Fibroblast of lung (primary cell): Measurements from ENCODE around the gene CENPX. TPM values are rescaled to one million over a fixed set of nuclear protein-coding genes. Genes with fewer than 3 reads are reported as not detected.

Experiments
- DNase-seq, 2 donors: peaks; one replicate each; pipeline versions ENCODE4 v3.0.0 to v3.0.0-alpha.2; 2010; ENCODE audit warnings: low read depth in 2 of 2
- H2AFZ ChIP-seq: 2 replicates; pipeline ENCODE4 v1.5.1; 2012; ENCODE audit warnings: low read length, control low read depth, inconsistent platforms
- H3K27ac ChIP-seq: 2 replicates; pipeline ENCODE4 v1.5.1; 2011; ENCODE audit warnings: low read length, control low read depth; ENCODE audit not compliant: insufficient read depth
- H3K27me3 ChIP-seq: 2 replicates; pipeline ENCODE4 v1.5.1; 2011; ENCODE audit warnings: mild to moderate bottlenecking, low read length; ENCODE audit not compliant: control insufficient read depth, insufficient read depth
- H3K36me3 ChIP-seq: 2 replicates; pipeline ENCODE4 v1.5.1; 2011; ENCODE audit warnings: low read length; ENCODE audit not compliant: control insufficient read depth, insufficient read depth
- H3K4me1 ChIP-seq: 2 replicates; pipeline ENCODE4 v1.5.1; 2011; ENCODE audit warnings: low read length; ENCODE audit not compliant: control insufficient read depth, insufficient read depth; ENCODE audit errors: extremely low read depth
- H3K4me2 ChIP-seq: 2 replicates; pipeline ENCODE4 v1.5.1; 2011; ENCODE audit warnings: low read length, control low read depth; ENCODE audit not compliant: insufficient read depth; ENCODE audit errors: extremely low read depth
- H3K4me3 ChIP-seq, 4 experiments: fragments of 200-600 bp in 1 of 4; sonication (generic) in 1 of 4; replicated peaks in 1 of 4; 2 replicates each; pipeline ENCODE4 v1.5.1; 2011 to 2016; ENCODE audit warnings: low read length in 4 of 4, low read depth in 3 of 4, mild to moderate bottlenecking in 3 of 4, control low read depth in 2 of 4, inconsistent platforms in 1 of 4, mixed read lengths in 1 of 4; ENCODE audit not compliant: insufficient read depth in 1 of 4; ENCODE audit errors: control extremely low read depth in 1 of 4
- H3K79me2 ChIP-seq: 2 replicates; pipeline ENCODE4 v1.5.1; 2012; ENCODE audit warnings: mild to moderate bottlenecking, low read length, inconsistent platforms; ENCODE audit not compliant: control insufficient read depth, insufficient read depth
- H3K9ac ChIP-seq: 2 replicates; pipeline ENCODE4 v1.5.1; 2011; ENCODE audit warnings: mild to moderate bottlenecking, low read length, control low read depth; ENCODE audit not compliant: insufficient read depth
- H3K9me3 ChIP-seq: 2 replicates; pipeline ENCODE4 v1.5.1; 2012; ENCODE audit warnings: low read depth, low read length; ENCODE audit not compliant: control insufficient read depth, insufficient read depth
- H4K20me1 ChIP-seq: 2 replicates; pipeline ENCODE4 v1.5.1; 2011; ENCODE audit warnings: low read length; ENCODE audit not compliant: control insufficient read depth, insufficient read depth; ENCODE audit errors: extremely low read depth
- CTCF ChIP-seq, 2 donors: IDR thresholded peaks in 1 of 2; conservative IDR thresholded peaks in 1 of 2; 1 replicate in 1 of 2; 2 replicates in 1 of 2; pipeline ENCODE4 v1.5.1; 2011 to 2012; ENCODE audit warnings: low read length in 2 of 2, control low read depth in 1 of 2, inconsistent platforms in 1 of 2, low read depth in 1 of 2, mild to moderate bottlenecking in 1 of 2
- EZH2 ChIP-seq: IDR thresholded peaks from 2 replicates; pipeline ENCODE4 v1.5.1; 2012; ENCODE audit warnings: low read length, control low read depth, mild to moderate bottlenecking; ENCODE audit errors: missing control alignments
- polyA plus RNA-seq, 2 donors: library from polyadenylated mRNA; depleted of rRNA in 1 of 2; stranded (reverse) in 1 of 2; unstranded in 1 of 2; fragments of >200 nt; gene quantifications; 2 replicates each; pipeline ENCODE4 v1.2.1, GENCODE V29; 2011 to 2012; ENCODE audit warnings: missing spikeins in 1 of 2
- total RNA-seq: library from RNA; depleted of rRNA; stranded (reverse); fragments of >200 nt; gene quantifications from 2 replicates; pipeline ENCODE4 v1.2.1, GENCODE V29; 2014

The CENPX gene
- total and polyA plus RNA-seq, 2 donors (not counting 1 experiment from before 2014, with no cell fraction given) = 29.2 to 30.4 TPM

GRCh38 chr17:82051776-82052637, 29.3 kb upstream of the CENPX start, which contains the start of the genes GPS1 and RFNG:
Gene GPS1 (plus strand): TSS chr17:82051898. CDS start chr17:82051932, 34 bp downstream.
Gene RFNG (minus strand): TSS chr17:82051811. CDS start chr17:82051766, 45 bp downstream.
- H4K20me1 ChIP-seq = no peaks in the 10 kb centered on the region
- H3K4me1 ChIP-seq = peaks cover 7% of the 10 kb centered on the region
- peak; percentile 39 to 55 for DNase-seq
- H3K79me2 ChIP-seq = peaks cover 21% of the 10 kb centered on the region
- H3K4me2 ChIP-seq = peak within 1 kb of the TSS; percentile 92
- H3K4me3 ChIP-seq = peak within 1 kb of the TSS; percentile 72 to 88 (median 82)
- TF ChIP-seq EZH2 (no peak), CTCF (conservative IDR thresholded peaks at IDR 0.05 in 1 of 2, IDR thresholded peaks at IDR 0.05 in 1 of 2; ENCODE audit: low read depth in 1 of 2, low read length in 2 of 2) (no peak)
- no peaks in the 10 kb centered on the region for H3K9me3 ChIP-seq
- H3K9ac ChIP-seq = peak within 1 kb of the TSS; percentile 80
- H3K27me3 ChIP-seq = no peaks in the 10 kb centered on the region
- peak within 1 kb of the TSS; percentile 23 for H2AFZ ChIP-seq
- H3K27ac ChIP-seq = peak within 1 kb of the TSS; percentile 50
- peaks cover 49% of the 10 kb centered on the region for H3K36me3 ChIP-seq

- Histone ChIP-seq H3K27ac (peak overlapping the region; percentile 50), H3K9me3 (no peaks in the 10 kb centered on the region), H3K9ac (peak overlapping the region; percentile 70), H4K20me1 (no peaks in the 10 kb centered on the region), H3K79me2 (peaks cover 21% of the 10 kb centered on the region), H3K4me3 (peak overlapping the region; percentile 47 to 85 (median 71)), H3K4me1 (peaks cover 7% of the 10 kb centered on the region), H3K36me3 (peaks cover 40% of the 10 kb centered on the region), H3K4me2 (peak overlapping the region; percentile 62), H2AFZ (peak overlapping the region; percentile 23), H3K27me3 (no peaks in the 10 kb centered on the region)
- no peak for TF ChIP-seq CTCF (conservative IDR thresholded peaks at IDR 0.05 in 1 of 2, IDR thresholded peaks at IDR 0.05 in 1 of 2; ENCODE audit: low read depth in 1 of 2, low read length in 2 of 2)
- TF ChIP-seq EZH2 = no peak
- no peak for DNase-seq
Observed at GRCh38 chr17:82050761-82051641, 28.3 kb upstream of the CENPX start.
